GM18519 (cell line): Measurements from ENCODE around the gene CD4.

ENCODE experiments used
- ATAC-seq: cut with Tn5 transposase; IDR thresholded peaks from one replicate; pipeline ENCODE4 v1.9.1; 2021; ENCODE audit warnings: mild to moderate bottlenecking, moderate library complexity; ENCODE audit not compliant: unreplicated experiment, low FRiP score

CD4 gene

DNA sequence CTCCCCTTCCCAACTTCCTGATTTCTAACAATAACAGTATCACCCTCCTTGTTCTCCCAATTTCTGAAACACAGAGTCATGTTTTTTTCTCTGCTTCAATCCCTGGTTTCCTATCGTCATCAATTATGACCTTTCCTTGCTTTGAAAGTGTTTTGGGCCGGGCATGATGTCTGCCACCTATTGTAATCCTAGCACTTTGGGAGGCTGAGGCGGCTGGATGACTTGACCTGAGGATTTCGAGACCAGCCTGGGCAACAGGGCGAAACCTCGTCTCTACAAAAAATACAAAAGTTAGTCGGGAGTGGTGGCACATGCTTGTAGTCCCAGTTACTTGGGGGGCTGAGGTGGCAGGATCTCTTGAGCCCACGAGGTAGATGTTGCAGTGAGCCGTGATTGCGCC lies 19.7 kb downstream of the CD4 start:
- no peak for ATAC-seq

DNA sequence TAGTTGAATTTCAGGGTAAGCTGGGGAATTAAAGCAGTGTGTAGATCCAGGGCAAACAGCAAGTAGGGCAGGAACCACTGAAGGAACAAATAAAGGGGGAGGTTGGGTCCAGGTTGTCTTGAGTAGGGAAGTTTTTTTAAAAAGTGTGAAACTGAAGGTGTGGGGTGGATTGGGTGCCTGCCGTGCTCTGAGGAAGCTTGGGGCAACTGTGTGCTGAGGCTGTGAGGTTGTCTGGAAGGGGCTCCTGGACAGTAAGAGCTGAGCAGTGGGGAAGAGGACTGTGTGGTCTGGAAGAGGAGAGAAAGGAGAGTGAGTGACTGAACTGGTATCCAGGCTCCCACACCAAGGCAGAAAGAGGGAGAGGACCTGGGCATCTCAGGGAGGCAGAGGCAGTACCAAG lies 21.4 kb downstream of the CD4 start:
- no peak for ATAC-seq

DNA sequence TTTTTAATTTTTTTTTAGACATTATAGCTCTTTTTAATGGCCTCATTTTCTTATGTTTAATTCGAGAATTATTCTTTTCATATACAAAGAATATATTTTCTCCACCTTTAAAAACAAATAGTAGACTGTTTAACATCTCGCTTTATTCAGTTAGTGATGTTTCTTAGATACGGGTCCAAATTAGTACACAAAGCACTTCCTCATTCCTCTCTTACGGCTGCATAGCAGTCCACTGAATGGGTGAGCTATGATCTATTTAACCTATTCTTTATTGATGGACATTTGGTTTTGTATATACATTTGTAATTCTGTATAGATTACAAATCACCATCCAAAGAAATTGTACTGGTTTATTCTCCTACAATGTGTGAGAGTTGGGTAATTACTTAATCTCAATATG lies 24.0 kb downstream of the CD4 start:
- ATAC-seq = no peak

DNA sequence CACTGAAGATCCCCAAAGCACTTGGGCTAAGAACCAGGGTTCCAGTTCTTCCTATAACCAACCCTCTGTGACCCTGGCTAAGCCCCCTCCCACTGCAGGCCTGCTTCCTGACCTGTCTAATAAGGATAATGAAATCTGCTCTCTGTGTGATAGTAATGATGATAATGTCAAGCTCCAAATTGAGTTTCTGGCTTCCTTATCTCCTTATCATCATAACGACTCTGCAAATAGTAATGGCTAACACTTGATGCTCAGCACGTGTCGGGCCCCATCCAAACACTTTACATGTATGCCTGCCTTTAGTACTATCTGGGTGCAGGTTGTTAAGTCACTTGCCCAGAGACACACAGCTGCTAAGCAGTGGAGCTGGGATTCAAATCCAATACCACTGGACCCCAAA lies 27.3 kb downstream of the CD4 start:
- ATAC-seq = no peak

DNA sequence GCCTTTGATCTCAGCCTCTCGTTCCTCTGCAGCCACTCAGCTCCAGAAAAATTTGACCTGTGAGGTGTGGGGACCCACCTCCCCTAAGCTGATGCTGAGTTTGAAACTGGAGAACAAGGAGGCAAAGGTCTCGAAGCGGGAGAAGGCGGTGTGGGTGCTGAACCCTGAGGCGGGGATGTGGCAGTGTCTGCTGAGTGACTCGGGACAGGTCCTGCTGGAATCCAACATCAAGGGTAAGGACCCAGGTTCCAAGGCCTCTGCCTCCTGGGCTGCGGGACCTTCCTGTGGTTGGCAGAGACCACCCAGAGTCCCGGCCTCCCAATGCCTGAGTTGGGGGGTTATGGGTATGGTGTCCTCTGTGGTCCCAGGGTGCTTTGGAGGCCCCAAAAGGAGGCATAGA lies 27.8 kb downstream of the CD4 start:
- no peak for ATAC-seq

DNA sequence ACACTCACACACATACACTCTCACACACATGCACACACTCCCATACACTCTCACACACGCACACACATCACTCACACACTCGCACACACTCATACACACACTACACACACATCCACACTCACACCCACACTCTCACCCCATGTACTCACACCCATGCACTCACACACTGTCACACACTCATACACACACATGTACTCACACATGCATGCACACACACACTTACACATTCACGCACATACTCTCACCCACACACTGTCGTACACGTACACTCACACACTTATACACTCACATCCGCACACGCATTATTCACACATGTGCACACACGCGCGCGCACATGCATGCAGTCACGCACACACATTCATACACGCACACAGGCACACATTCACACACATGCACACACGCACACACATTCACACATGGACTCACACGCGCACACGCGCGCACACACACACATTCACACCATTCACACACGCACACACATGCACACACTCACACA lies 28.4 kb downstream of the CD4 start:
- ATAC-seq = no peak

DNA sequence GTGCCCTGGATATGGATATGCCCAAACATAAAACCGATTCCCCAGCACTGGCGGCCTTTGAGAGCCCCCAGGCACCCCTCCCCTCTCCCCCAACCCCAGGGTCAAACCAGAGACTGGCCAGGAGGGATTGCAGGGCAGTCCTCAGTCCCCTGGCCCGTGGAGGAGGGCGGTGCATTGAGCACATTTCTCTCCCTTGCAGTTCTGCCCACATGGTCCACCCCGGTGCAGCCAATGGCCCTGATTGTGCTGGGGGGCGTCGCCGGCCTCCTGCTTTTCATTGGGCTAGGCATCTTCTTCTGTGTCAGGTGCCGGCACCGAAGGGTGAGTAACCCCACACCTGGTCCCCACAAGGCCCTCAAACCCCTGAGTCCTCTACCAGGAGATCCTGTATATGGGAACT lies 28.9 kb downstream of the CD4 start:
- no peak for ATAC-seq

DNA sequence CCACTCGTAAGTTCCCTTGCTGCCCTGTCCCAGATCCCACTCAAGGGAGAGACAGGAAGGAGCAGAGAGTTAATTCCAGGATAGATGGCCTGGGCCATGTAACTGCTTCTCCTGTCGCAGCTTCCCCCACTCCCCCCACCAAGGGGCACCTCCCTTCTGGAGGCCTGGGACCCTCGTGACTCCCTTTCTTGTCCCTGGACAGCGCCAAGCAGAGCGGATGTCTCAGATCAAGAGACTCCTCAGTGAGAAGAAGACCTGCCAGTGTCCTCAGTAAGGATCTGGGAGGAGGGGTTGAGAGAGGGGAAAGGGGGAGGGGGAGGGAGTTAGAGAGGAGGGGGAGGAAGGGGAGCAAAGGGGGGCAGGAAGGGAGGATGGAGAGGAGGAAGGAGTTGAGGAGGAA lies 29.3 kb downstream of the CD4 start:
- no peak for ATAC-seq

DNA sequence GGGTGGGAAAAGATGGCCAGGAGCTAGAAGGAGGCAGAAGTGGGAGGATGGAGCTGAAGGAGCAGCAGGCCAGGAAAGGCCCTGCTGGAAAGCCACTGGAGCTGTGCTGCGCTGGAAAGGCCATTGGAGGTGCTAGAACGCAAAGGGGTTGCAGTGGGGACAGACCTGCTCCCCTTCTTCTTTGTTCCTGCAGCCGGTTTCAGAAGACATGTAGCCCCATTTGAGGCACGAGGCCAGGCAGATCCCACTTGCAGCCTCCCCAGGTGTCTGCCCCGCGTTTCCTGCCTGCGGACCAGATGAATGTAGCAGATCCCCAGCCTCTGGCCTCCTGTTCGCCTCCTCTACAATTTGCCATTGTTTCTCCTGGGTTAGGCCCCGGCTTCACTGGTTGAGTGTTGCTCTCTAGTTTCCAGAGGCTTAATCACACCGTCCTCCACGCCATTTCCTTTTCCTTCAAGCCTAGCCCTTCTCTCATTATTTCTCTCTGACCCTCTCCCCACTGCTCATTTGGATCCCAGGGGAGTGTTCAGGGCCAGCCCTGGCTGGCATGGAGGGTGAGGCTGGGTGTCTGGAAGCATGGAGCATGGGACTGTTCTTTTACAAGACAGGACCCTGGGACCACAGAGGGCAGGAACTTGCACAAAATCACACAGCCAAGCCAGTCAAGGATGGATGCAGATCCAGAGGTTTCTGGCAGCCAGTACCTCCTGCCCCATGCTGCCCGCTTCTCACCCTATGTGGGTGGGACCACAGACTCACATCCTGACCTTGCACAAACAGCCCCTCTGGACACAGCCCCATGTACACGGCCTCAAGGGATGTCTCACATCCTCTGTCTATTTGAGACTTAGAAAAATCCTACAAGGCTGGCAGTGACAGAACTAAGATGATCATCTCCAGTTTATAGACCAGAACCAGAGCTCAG lies 30.0 kb downstream of the CD4 start:
- ATAC-seq = no peak

DNA sequence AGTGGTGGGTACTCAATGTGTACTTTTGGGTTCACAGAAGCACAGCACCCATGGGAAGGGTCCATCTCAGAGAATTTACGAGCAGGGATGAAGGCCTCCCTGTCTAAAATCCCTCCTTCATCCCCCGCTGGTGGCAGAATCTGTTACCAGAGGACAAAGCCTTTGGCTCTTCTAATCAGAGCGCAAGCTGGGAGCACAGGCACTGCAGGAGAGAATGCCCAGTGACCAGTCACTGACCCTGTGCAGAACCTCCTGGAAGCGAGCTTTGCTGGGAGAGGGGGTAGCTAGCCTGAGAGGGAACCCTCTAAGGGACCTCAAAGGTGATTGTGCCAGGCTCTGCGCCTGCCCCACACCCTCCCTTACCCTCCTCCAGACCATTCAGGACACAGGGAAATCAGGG lies 30.8 kb downstream of the CD4 start:
- no peak for ATAC-seq

DNA sequence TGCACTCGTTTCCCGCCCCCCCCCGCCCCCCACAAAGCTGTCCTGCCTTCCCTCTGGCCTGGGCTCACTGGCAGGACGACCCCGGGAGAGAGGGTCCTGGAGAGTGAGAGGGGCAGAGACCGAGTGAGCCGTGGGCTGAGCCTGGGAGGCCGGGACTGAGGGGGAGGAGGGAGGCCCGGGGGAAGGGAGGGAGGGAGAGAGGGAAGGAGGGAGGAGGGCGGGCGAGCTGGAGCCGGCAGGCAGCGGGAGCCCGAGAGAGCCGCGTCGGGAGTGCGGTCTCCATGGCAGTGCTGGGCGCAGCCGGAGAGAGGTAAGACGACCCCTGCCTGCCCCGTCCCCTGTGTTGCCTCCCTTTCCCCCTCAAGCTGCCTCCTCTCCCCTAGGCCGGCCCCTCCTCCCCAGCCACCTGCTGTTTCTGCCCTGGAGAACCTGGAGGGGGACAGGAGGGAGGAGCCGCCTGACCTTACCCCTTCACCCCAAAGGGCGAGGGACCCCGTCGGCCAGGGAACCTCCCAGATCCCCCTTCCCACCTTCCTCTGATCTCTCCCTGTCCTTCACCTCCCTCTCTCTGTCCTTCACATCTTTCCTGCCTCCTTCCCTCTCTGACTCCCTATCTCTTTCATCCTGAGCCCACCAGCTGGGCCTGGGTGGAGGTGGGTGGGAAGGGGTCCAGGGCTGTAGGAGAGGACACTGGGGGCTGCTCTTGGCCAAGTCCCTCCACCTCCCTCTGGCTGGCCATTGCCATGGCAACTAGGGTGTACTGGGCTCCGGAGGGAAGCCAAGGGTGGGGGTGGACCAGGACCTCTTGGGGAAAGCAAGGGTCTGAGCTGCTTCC lies 32.5 kb downstream of the CD4 start, which contains the start of gene GPR162:
GPR162 (plus strand) TSS at position 231 of the 835 bp plus-strand sequence. CDS start 2,078 bp downstream, outside the sequence.
- ATAC-seq = no peak

DNA sequence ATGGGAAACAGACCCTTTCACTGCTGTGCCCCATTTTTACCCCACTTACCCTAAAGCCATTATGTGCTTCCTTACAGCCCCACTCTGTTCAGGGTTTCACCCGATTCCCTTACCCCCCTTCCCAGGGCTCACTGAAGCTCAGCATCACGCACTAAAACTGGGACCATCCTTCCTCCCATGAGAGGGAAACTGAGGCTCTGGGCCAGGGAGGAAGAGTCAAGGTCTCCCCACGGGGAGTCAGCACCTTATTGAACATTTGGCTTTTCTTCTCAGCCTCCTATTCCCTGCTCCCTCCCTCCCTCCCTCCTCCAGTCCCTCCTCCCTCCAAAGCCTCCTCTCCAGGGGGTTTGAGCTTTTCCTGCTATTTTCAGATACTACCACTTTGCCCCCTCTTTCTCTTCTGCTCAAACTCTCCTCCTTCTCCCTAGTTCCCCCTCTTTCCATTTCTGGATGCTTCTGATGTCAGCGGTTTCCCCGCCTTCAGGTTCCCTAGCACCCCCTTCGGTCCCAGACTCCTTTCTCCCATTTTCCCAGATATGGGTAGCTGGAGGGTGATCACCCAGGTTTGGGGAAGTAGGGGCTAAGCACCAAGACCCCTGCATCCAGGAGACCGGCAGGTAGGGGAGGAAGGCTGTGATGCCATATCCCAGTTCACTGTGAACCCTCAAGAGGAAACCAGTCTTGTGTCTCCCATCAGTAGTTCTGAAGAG lies 33.3 kb downstream of the CD4 start:
- ATAC-seq = no peak

DNA sequence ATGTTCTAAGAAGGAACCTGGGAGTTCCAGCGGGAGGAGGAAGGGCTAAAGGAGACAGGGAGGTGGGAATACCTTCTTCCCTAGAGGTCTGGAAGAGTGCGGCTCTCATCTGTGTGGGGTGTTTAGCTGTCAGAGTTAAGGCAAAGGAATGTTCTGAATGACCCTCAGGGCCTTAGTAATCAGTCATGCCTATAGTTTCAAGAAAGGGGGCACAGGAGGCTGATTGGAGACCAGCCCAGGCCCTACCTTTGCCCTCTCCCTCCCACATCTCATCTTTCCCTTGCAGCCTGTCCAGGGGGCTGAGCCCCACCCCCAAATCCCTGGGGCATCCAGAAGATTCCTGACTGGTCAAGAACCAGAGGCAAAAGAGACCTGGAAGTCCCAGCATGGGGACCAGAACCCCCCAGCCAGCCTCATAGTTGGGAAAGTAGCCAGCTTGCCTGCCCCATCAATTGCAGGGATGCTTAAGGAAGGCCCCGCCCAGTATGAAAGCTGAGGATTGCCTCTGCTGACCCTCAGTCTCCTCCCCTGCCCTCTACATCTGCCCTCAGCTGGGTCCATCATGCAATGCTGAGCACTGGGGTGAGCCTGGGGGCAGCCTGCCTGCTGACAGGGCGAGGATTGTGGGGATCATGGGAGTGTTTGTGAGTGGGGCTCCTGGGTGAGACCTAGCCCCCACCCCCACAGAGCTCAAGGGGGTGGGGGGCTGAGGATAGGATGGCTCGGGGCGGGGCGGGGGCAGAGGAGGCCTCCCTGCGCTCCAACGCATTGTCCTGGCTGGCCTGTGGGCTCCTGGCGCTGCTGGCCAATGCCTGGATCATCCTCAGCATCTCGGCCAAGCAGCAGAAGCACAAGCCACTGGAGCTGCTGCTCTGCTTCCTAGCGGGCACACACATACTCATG lies 34.1 kb downstream of the CD4 start:
- no peak for ATAC-seq

DNA sequence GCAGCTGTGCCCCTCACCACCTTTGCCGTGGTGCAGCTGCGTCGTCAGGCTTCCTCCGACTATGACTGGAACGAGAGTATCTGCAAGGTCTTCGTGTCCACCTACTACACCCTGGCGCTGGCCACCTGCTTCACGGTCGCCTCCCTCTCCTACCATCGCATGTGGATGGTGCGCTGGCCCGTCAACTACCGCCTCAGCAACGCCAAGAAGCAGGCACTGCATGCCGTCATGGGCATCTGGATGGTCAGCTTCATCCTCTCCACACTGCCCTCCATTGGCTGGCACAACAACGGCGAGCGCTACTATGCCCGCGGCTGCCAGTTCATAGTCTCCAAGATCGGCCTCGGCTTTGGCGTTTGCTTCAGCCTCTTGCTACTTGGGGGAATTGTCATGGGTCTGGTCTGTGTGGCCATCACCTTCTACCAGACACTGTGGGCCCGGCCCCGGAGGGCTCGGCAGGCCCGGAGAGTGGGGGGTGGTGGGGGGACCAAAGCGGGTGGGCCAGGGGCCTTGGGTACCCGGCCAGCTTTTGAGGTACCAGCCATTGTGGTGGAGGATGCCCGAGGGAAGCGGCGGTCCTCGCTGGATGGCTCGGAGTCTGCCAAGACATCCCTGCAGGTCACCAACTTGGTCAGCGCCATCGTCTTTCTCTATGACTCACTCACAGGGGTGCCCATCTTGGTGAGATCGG lies 34.9 kb downstream of the CD4 start:
- no peak for ATAC-seq

DNA sequence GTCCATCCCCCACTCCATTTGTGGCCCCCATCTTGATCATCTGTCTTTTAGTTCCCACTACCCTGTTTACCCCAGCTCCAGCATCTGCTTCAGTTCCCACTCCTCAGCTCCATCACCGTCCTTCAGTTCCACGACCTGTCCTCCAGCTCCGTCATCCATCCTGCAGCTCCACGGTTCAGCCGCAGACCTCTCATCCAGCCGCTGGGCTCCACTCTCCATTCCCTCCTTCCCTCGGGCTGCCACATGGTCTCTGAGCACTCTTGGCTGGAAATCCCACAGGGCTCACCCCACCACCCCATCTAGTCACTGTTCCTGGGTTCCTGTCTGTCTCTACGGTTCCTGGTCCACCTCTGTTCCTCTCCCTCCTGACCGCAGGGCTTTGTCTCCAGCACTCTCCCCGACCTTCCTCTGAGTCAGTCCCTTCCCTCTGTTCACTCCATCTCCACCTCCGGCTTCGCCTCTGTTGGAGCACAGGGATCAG lies 35.6 kb downstream of the CD4 start:
- ATAC-seq = no peak

DNA sequence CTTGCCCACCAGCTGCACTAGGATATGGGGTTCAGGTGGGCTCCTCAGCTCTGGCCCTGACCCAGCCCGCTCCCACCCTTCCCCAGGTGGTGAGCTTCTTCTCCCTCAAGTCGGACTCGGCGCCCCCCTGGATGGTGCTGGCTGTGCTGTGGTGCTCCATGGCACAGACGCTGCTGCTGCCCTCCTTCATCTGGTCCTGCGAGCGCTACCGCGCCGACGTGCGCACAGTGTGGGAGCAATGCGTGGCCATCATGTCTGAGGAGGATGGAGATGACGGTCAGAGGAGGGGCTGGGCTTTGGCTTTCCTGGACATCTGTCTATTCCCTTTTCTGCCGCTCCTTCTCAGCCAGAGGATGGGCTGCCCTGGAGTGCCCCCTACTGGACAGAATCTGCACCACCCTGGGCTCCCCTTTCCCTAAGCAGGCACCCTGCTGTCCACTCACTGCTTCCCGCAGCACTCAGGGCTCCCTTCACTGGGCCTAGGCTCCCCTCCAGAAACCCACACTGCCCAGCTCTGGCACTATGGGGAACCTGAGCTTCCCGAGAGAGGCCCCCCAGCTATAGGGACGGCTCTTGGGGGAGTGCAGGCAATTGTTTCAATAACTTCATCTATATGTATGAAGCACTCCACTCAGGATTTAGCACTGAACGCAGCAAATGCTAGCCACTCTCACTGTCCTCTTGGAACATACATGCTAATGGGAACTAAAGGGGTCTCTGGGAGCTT lies 36.2 kb downstream of the CD4 start:
- ATAC-seq = no peak

DNA sequence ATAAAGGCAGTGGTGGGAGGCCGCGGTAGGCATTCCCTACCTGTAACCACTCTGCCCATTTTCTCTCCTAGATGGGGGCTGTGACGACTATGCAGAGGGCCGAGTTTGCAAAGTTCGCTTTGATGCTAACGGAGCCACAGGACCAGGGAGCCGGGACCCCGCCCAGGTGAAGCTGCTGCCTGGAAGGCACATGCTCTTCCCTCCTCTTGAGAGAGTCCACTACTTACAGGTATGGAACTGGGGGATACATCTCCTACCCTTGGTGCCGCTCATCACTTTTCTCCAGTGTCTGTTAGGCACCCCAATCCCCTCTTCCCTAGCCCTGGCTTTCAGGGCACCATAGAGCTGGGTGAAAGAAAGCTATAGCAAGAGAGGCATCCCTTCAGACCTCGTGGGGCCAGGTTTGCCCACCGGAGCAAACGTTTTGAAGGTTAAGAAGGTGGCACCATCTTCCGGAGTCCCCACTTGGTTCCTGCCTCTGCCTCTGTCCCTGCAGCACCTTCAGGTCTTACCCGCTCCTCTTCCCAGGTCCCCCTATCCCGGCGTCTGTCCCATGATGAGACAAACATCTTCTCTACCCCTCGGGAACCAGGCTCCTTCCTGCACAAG lies 36.9 kb downstream of the CD4 start:
- no peak for ATAC-seq
